Heart left ventricle (tissue), 16 donors: Measurements from ENCODE around the gene AIG1. TPM values are rescaled to one million over a fixed set of nuclear protein-coding genes. Genes with fewer than 3 reads are reported as not detected.

ENCODE experiments used
- ATAC-seq, 4 donors: fragments of 200-7000 bp; cut with Tn5 transposase; one replicate each; pipeline ENCODE4 v1.9.1; 2020 to 2022; ENCODE audit warnings: moderate library complexity in 4 of 4, mild to moderate bottlenecking in 3 of 4, moderate number of reproducible peaks in 1 of 4
- DNase-seq, 5 donors: peaks; one replicate each; pipeline ENCODE4 v3.0.0-alpha.2; 2020
- H3K27ac ChIP-seq, 12 donors: fragments of 200-600 bp; sonication (generic) in 4 of 12; one replicate each; pipeline versions ENCODE4 v1.5.0 to v1.8.0; 2016 to 2022; ENCODE audit warnings: mild to moderate bottlenecking in 2 of 12
- H3K27me3 ChIP-seq, 9 donors: fragments of 200-600 bp; sonication (generic) in 2 of 9; one replicate each; pipeline versions ENCODE4 v1.5.1 to v1.8.0; 2016 to 2022; ENCODE audit warnings: mild to moderate bottlenecking in 3 of 9
- H3K36me3 ChIP-seq, 9 donors: fragments of 200-600 bp; sonication (generic) in 2 of 9; one replicate each; pipeline versions ENCODE4 v1.5.0 to v1.8.0; 2018 to 2022; ENCODE audit warnings: mild to moderate bottlenecking in 2 of 9
- H3K4me1 ChIP-seq, 12 donors: fragments of 200-600 bp; sonication (generic) in 4 of 12; one replicate each; pipeline versions ENCODE4 v1.5.0 to v1.8.0; 2016 to 2022; ENCODE audit warnings: mild to moderate bottlenecking in 3 of 12
- H3K4me3 ChIP-seq, 12 donors: fragments of 200-600 bp; sonication (generic) in 4 of 12; one replicate each; pipeline versions ENCODE4 v1.5.0 to v1.8.0; 2017 to 2022; ENCODE audit warnings: mild to moderate bottlenecking in 9 of 12, moderate library complexity in 4 of 12
- H3K9me3 ChIP-seq, 12 donors: fragments of 200-600 bp; sonication (generic) in 4 of 12; one replicate each; pipeline versions ENCODE4 v1.5.0 to v1.8.0; 2016 to 2022; ENCODE audit warnings: mild to moderate bottlenecking in 1 of 12
- CTCF ChIP-seq, 12 donors: fragments of 200-600 bp; sonication (generic) in 4 of 12; IDR thresholded peaks; one replicate each; pipeline versions ENCODE4 v1.5.0 to v1.8.0; 2018 to 2022; ENCODE audit warnings: antibody characterized with exemption in 12 of 12, mild to moderate bottlenecking in 5 of 12
- POLR2A ChIP-seq, 2 donors: fragments of 450-650 bp; IDR thresholded peaks; one replicate each; pipeline ENCODE4 v1.6.1; 2017; ENCODE audit warnings: antibody characterized with exemption in 2 of 2, mild to moderate bottlenecking in 2 of 2, moderate library complexity in 2 of 2
- WGBS, 4 donors: extraction: QIAGEN DNeasy Blood & Tissue Kit in 2 of 4; methylation state at CpG; one replicate each; pipeline versions ENCODE4 v1.1.5 to v1.1.7; 2013 to 2018; 5-methylcytosine and 5-hydroxymethylcytosine counted together
- intact Hi-C, 10 donors: fragments of 100-400 bp; cut with DNase I; formaldehyde crosslinking; loops; one replicate each; pipeline versions ENCODE4 v1.11.1 to v1.14.2; 2022
- polyA plus RNA-seq, 2 donors: library from polyadenylated mRNA; stranded (reverse); fragments of 200-250 nt; gene quantifications; one replicate each; pipeline ENCODE4 v1.2.3, GENCODE V29; 2013
- total RNA-seq, 9 donors: library from RNA; depleted of rRNA in 2 of 9; stranded (reverse); fragments of >200 nt in 2 of 9; fragmentation: NEBNext Ultra II Directional in 3 of 9; extraction: Animal tissue kit (Norgen Biotek cat#: 25700) in 3 of 9; gene quantifications; one replicate each; pipeline versions ENCODE4 v1.1.0 to v1.2.4, GENCODE V29; 2016 to 2023
- donor health status: ischemic (EF 13 %, LVEDD 7.1; RV severe dilation, severe dysfunction).
- donor health status: healthy with polysubstance abuse.
- donor health status: DM: no; HTN: yes; CAD: no.
- donor health status: DM: no; HTN: no; CAD: no.
- donor health status: ischemic (EF 25% LVEDD 6.9; RV normal size, moderate dysfunction).
- donor health status: ischemic (EF 25% LVEDD 5.7; RV mildly dilated, moderate dysfunction).
- donor health status: healthy.
- donor health status: DM: yes; HTN: yes; CAD: no.
- donor health status: ischemic (EF 35%, LVEDD 5.7; RV mildly dilated, moderate dysfunction).
- donor health status: nonischemic (EF 11% LVEDD 7.7; RV severe dilation, severe dysfunction).
- donor health status: DM: yes; HTN: yes; CAD: no.
- donor health status: PGD.
- donor health status: ischemic (EF 29% LVEDD 5.4; RV normal size, mild dysfunction).
- donor health status: nonischemic (EF 23%, LVEDD 6.1; RV moderate dilation, normal function).

Gene AIG1
- total and polyA plus RNA-seq, 11 donors = 18.1 to 101 (median 64.0) TPM

- WGBS, 4 donors = 86 to 95% (median 90%) methylated on average over 2 of the region's 2 CpGs
- Histone ChIP-seq H3K4me1 (no peaks in the 10 kb centered on the region), H3K4me3 (no peak overlapping the region), H3K27ac (no peak overlapping the region), H3K36me3 (peaks cover 0 to 15% (median 4%) of the 10 kb centered on the region in 9 donors), H3K27me3 (no peaks in the 10 kb centered on the region), H3K9me3 (no peaks in the 10 kb centered on the region)
- no peak for TF ChIP-seq POLR2A (IDR thresholded peaks at IDR 0.05)
- no peak for TF ChIP-seq CTCF (IDR thresholded peaks at IDR 0.05)
- intact Hi-C loops = no loop called here
- DNase-seq (no peak), ATAC-seq (no peak)
These were observed 272.4 kb downstream of the AIG1 start for GRCh38 chr6:143333081-143333480.

GRCh38 chr6:143333749-143334520 lies 273.2 kb downstream of the AIG1 start:
- Histone ChIP-seq H3K4me1 (no peaks in the 10 kb centered on the region), H3K27ac (no peak overlapping the region), H3K4me3 (no peak overlapping the region), H3K27me3 (no peaks in the 10 kb centered on the region), H3K36me3 (peaks cover 0 to 15% (median 4%) of the 10 kb centered on the region in 9 donors), H3K9me3 (no peaks in the 10 kb centered on the region)
- TF ChIP-seq POLR2A (IDR thresholded peaks at IDR 0.05) (no peak), CTCF (IDR thresholded peaks at IDR 0.05) (no peak)
- intact Hi-C loops = no loop called here
- no peak for ATAC-seq
- no peak for DNase-seq
- WGBS, 4 donors = 90 to 95% (median 93%) methylated on average over 7 of the region's 7 CpGs

GRCh38 chr6:143335865-143336264 lies 275.2 kb downstream of the AIG1 start:
- DNase-seq = no peak
- H3K27me3 ChIP-seq = no peaks in the 10 kb centered on the region
- intact Hi-C loops = no loop called here
- H3K9me3 ChIP-seq = no peaks in the 10 kb centered on the region
- H3K4me3 ChIP-seq = no peak overlapping the region
- H3K27ac ChIP-seq = no peak overlapping the region
- TF ChIP-seq CTCF (IDR thresholded peaks at IDR 0.05) (no peak), POLR2A (IDR thresholded peaks at IDR 0.05) (no peak)
- peaks cover 0 to 15% (median 4%) of the 10 kb centered on the region in 9 donors for H3K36me3 ChIP-seq
- ATAC-seq = no peak
- H3K4me1 ChIP-seq = no peaks in the 10 kb centered on the region
- WGBS, 4 donors = 75 to 97% (median 96%) methylated on average over 2 of the region's 2 CpGs

- no peak for DNase-seq
- H3K4me1 ChIP-seq = no peaks in the 10 kb centered on the region
- intact Hi-C loops = no loop called here
- H3K4me3 ChIP-seq = no peak overlapping the region
- H3K36me3 ChIP-seq = peaks cover 0 to 15% (median 4%) of the 10 kb centered on the region in 9 donors
- H3K27me3 ChIP-seq = no peaks in the 10 kb centered on the region
- whole genome bisulfite sequencing, 4 donors = 91 to 95% (median 92%) methylated on average over 4 of the region's 4 CpGs
- TF ChIP-seq POLR2A (IDR thresholded peaks at IDR 0.05) (no peak), CTCF (IDR thresholded peaks at IDR 0.05) (no peak)
- H3K27ac ChIP-seq = no peak overlapping the region
- no peaks in the 10 kb centered on the region for H3K9me3 ChIP-seq
- no peak for ATAC-seq
These were observed 275.9 kb downstream of the AIG1 start for GRCh38 chr6:143336446-143337152.
